Endometrial microvascular endothelial cells (primary cell): ENCODE results near the gene LRRC17. TPM values are rescaled to one million over a fixed set of nuclear protein-coding genes. Genes with fewer than 3 reads are reported as not detected.
"Not testable (repeated sequence)": the region's sequence is repeated elsewhere in the genome, so short reads cannot be mapped to it uniquely, and the experiment has no call there.

Experiments used
- in situ Hi-C: cut with HindIII; loops from 2 replicates; pipeline ENCODE4 v1.10.0; 2017; ENCODE audit warnings: low sequenced_read_pairs, low pct_unique_long_range_greater_than_20kb; ENCODE audit errors: inconsistent ontology term
- total RNA-seq: library from RNA; depleted of rRNA; stranded (reverse); fragments of >200 nt; gene quantifications from one replicate; pipeline ENCODE4 v1.2.3, GENCODE V29; 2015; ENCODE audit errors: inconsistent ontology term

LRRC17 gene
- total RNA-seq, 1 donor from 2014 or later, result 56.4 TPM

DNA sequence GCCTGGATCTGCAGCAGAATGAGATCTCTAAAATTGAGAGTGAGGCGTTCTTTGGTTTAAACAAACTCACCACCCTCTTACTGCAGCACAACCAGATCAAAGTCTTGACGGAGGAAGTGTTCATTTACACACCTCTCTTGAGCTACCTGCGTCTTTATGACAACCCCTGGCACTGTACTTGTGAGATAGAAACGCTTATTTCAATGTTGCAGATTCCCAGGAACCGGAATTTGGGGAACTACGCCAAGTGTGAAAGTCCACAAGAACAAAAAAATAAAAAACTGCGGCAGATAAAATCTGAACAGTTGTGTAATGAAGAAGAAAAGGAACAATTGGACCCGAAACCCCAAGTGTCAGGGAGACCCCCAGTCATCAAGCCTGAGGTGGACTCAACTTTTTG lies 21.4 kb downstream of the LRRC17 start:
- in situ Hi-C loops, result no loop called here

- in situ Hi-C loops, result no loop called here
These were observed 21.9 kb downstream of the LRRC17 start for GRCh38 chr7:102934701-102935100.

DNA sequence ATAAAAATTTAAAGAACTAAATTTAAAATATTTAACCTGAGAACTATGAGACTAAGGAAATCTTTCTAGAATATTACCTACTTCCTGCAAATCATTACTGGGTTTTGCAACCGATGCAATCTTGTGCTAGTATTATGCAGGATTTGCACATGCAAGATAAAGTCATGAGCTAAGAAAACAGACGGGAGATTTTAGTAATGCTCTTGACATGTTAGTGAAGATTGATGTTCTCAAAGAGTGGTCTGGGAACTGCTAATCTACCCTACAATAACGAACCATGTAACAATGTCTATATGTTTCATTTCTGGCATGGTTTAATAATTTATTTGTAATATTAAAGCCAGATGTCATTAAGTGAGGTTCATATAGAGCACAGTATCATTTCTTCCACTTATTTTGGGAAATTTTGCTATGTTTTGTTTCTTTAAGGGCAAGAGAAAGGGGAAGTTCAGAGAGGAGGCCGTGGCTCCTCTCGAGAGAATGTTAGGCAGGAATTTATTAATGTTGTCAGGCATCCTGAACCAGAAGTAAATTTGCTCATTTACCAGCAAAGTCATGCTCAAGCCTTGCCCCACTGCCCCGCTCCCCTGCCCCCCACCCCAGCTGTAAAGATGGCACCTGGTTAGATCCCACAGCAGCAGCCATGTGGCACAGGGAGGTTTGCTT lies 22.8 kb downstream of the LRRC17 start:
- in situ Hi-C loops, result no loop called here

DNA sequence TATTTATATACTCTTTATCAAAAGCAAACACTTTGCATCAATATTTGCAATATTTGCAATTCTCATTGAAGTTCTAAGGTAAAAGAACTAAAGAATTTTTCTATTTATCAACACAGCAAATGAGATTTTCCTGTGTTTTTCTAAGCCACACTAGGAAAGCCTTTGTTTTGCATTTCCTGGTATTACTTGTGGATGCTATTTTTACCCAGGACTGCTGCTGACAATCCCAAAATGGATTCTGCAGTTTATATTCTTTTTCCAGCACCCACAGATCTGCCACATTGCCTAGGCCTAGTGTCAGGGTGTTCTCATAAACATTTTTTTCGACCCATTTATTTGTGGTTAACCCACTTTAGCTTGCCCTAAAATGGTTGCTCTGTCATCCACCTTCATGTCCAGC lies 25.9 kb downstream of the LRRC17 start:
- in situ Hi-C loops, result no loop called here

DNA sequence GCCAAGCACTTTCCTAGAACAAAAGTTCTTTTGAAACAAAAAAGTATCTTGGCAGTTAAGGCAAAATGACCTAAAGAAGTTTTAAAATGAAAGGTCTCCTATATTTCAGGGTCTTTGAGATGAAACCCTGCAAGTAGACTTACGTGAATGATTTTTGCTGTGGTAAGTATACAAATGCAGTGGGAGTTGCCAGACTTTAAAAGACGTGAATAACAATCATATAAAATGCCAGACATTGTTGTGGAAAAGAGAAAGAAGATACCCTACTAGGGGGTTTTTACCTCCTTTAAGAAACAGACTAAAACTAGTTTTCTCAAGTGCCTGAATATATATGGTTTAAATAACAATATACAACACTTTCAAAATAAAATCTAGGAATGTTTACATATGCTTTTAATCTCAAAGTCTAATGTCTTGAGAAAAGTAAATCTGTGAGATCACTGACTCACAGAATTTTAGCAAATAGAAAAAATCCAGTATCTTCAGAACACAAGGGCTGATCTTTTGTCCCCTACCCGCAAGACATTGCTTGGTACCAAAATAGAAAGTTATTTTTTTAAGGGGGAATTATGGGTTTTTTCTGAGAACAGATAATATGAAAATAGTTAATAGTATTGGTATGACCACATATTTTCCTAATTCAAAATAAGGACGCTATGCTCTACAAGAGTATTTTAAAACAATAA lies 29.5 kb downstream of the LRRC17 start:
- in situ Hi-C loops, result no loop called here

DNA sequence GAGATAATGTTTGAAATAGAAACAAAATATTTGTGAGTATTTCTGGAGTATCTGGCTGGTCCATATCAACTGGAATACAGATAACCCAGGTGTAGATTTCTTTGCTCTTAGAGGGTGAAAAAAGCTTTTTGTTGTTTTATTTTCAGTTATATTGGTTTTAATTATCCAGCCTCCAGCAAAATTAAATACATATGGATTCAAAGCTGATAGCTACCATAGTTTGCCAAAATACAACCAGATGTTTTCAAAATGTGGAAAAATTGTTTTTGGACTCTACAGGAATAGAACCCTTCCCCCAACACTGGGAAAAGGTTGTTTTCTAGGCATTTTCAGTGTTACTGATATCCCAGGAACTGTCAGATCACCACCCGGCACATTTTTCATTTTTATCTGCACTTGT lies 30.1 kb downstream of the LRRC17 start:
- in situ Hi-C loops, result no loop called here

DNA sequence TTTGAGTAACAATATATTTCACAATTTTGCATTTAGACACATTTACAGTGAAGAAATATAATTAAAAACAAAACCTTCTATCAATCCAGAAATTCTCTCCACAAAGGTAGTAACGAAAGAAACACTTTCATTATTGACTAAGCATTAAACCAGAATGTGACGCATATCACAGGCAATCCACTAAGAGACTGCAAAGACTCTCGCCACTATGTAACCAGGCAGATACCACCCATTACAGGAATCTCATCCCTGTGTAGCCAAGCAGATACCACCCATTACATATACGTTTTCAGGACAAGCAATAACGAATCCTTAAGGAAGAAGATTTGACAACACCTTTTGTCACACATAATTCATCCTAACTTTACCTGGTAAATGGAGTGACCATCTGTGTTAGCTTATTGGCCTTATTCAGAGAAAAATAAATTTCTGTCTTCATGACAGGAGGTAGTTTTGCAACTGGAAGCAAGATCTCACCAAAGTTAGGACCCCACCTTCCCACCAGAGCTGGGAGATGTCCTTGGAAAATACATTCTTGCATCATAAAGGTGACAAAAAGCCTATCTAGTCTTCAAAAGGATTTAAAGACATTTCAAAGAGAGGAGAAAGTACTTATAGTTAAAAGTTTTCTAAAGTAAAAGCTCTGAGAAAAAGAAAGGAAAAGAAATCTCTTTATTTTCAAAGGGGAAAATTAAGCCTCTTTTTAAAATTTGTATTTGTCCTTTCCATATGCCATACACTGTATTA lies 30.8 kb downstream of the LRRC17 start:
- in situ Hi-C loops, result no loop called here

GRCh38 chr7:102944241-102944640 lies 31.4 kb downstream of the LRRC17 start:
- in situ Hi-C loops, result no loop called here

- in situ Hi-C loops, result no loop called here
These were observed 39.0 kb downstream of the LRRC17 start for GRCh38 chr7:102951839-102952238.

DNA sequence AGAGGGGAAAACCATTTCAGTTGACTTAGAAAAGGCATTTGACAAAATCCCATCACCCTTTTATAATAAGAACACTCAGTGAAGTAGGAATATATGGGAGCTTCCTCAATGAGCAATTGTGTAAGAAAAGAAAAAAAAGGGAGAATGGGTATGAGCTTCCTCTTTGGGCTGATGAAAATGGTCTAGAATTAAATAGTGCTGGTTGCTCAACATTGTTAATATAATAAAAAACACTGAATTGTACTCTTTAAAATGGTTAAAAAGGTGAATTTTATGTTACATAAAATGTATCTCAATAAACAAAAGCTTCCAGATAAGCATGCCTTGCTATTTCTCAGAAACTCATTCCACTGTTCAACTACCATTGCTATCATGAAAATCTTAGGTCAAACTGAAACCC lies 40.6 kb downstream of the LRRC17 start:
- in situ Hi-C loops, result no loop called here

- in situ Hi-C loops, result not testable (repeated sequence)
These were observed 41.6 kb downstream of the LRRC17 start for GRCh38 chr7:102954359-102954758.

DNA sequence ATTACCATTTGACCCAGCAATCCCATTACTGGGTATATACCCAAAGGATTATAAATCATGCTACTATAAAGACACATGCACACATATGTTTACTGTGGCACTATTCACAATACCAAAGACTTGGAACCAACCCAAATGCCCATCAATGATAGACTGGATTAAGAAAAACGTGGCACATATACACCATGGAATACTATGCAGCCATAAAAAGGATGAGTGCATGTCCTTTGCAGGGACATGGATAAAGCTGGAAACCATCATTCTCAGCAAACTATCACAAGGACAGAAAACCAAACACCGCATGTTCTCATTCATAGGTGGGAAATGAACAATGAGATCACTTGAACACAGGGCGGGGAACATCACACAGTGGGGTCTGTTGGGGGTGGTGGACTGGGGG lies 45.2 kb downstream of the LRRC17 start:
- in situ Hi-C loops, result not testable (repeated sequence)

GRCh38 chr7:102961993-102962392 lies 49.2 kb downstream of the LRRC17 start:
- in situ Hi-C loops, result not testable (repeated sequence)

GRCh38 chr7:102966465-102966864 lies 53.7 kb downstream of the LRRC17 start:
- in situ Hi-C loops, result no loop called here

DNA sequence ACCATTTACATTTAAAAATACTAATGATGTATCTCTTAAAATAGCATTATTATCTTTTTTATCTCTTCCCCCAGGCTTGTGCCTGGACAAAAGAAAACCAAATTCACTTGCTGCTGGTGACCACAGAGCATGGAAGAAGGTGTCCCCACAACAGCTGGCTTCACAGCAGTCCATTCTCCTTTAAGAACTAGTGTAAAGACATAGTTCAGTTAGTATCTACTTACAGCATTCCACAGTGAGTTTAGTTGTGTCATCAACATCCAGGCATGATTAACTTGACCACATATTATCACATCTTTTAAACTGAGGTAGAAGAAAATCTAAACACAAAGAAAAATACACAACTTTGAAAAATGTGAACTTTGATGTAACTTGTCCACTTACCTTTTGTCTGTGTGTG lies 55.0 kb downstream of the LRRC17 start:
- in situ Hi-C loops, result no loop called here

DNA sequence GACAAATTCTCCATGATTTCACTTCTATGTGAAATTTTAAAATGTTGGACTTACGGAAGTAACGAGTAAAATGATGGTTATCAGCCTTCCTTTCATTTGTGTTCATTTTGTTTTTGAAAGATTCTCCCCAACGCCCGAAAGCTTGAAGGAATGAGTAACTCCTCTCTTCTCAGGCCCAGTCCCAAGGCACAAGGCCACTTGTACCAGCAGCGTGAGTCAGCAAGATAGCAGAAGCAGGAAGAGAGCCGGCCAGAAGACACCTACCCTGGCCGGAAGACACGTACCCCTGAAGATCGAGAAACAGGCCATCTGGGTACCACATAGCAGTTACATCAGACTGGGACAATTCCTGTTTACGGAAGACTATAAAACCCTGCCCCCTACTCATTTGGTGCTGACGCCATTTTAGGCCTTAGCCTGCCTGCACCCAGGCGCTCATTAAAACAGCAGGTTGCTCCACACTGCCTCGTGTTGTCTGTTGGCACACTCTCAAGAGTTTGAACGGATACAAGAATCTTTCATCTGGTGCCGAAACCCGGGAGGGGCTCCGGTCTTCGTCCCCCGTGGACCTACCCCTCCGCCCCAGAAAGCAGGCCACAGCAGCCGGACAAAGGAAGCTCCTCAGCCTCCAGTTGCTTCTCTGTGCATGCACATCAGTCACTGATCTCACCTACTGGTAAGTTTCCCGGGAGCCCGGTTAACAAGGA lies 60.4 kb downstream of the LRRC17 start:
- in situ Hi-C loops, result no loop called here

- in situ Hi-C loops, result no loop called here
These were observed 61.8 kb downstream of the LRRC17 start for GRCh38 chr7:102974366-102975236.

DNA sequence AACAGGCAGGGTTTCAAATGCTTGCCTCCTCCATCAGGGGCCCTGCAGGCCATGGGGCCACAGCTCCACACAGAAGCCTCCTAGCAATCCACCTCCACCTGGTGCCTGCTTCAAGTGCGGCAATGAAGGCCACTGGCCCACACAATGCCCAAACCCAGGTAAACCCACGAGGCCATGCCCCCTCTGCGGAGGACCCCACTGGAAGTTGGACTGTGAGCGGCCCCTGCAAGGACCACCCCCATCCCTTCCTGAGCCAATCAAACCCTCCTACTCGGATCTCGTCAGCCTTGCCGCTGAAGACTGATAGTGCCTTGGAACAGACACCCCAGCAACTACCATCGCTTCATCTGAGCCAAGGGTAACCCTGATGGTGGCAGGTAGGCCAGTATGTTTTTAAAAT lies 63.1 kb downstream of the LRRC17 start:
- in situ Hi-C loops, result no loop called here

DNA sequence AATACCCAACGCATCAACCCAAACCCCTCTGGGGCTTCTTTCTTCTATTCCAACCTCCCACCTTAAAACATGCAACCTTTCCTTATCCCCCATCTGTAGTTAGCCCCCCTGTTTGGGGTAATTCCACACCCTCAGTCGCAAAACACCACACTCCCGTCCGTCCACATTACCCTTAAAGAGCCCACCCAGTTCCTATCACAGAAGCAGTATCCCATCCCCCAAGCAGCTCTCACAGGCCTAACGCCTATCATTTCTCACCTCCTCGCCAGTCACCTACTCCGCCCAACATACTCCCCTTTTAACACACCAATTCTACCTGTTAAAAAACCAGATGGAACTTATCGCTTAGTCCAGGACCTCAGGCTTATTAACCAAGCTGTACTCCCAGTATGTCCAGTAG lies 63.7 kb downstream of the LRRC17 start:
- in situ Hi-C loops, result no loop called here
